ENCODE results near the gene MED15. TPM values are rescaled to one million over a fixed set of nuclear protein-coding genes. Genes with fewer than 3 reads are reported as not detected.
"Not testable (repeated sequence)": the region's sequence is repeated elsewhere in the genome, so short reads cannot be mapped to it uniquely, and the experiment has no call there.

The MED15 gene
- total RNA-seq, 1 experiment from 2014 or later = 40.2 TPM

DNA sequence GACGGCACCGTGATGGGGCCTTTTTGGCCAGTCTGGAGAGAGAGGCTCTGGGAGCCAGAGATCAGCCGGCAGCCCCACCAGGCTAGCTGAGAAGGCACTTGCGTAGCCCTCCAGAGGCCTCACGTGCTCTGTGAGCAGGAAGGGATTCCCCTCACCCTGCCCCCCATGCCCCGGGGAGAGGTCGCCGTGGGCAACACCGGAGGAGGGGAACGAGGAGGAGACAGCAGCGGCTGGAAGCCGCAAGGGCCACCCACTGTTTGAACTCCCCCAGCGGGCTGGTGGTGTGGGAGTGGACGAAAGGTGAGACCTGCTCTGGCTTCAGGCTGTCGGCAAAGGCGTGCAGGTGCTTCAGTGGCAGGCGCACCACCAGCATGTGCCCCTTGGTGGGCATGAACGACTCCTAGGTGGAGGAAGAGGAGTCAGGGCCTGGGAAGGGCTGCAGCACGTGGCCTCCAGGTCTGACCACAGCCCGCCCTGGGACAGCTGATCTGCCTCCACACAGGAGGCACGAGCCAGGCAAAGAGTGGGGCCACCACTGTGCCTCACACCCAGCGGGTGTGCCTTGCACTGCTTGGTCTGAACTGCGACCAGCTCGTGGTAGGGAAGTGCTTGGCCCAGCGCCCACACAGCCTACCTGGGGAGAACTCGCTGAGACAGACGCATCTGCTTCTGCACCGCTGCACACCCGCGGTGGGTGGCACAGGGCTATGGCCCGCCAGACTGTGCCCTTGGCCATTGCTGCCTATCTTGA lies 99.9 kb downstream of the MED15 start:
- DNase-seq (ENCODE audit: low read depth in 1 of 2, low spot score in 2 of 2) = peak in 1 of 2 experiments; percentile 39
- H3K4me3 ChIP-seq = no peak overlapping the region
- no peak overlapping the region for H3K27ac ChIP-seq
- no peaks in the 10 kb centered on the region for H3K4me1 ChIP-seq (replicated peaks)
- no peaks in the 10 kb centered on the region for H3K27me3 ChIP-seq (replicated peaks)
- no peaks in the 10 kb centered on the region for H3K36me3 ChIP-seq
- no peaks in the 10 kb centered on the region for H3K9me3 ChIP-seq (replicated peaks)

DNA sequence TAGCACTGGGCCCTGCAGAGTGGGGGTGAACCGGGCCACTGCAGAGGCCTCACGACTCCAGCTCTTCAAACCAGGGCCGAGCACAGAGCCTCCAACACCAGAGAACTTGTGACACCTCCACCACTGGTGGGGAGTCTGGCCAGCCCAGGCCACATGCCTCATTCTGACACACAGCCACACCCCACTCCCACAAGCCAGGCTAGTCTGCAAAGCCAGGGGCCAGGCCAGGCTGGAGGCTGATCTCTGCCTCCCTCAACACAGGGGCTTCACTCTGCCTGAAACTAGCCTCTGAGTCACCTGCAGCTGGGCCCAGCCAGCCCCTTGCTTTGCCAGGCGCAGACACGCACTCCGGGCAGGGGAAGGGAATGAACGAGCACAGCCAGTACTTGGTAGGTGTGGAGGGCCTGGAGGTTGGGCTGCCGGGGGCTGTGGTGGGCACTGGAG lies 102.9 kb downstream of the MED15 start:
- Histone ChIP-seq H3K4me3 (no peak overlapping the region), H3K27me3 (replicated peaks) (no peaks in the 10 kb centered on the region), H3K27ac (no peak overlapping the region), H3K4me1 (replicated peaks) (no peaks in the 10 kb centered on the region), H3K9me3 (replicated peaks) (no peaks in the 10 kb centered on the region), H3K36me3 (no peaks in the 10 kb centered on the region)
- DNase-seq (ENCODE audit: low read depth in 1 of 2, low spot score in 2 of 2) = no peak

DNA sequence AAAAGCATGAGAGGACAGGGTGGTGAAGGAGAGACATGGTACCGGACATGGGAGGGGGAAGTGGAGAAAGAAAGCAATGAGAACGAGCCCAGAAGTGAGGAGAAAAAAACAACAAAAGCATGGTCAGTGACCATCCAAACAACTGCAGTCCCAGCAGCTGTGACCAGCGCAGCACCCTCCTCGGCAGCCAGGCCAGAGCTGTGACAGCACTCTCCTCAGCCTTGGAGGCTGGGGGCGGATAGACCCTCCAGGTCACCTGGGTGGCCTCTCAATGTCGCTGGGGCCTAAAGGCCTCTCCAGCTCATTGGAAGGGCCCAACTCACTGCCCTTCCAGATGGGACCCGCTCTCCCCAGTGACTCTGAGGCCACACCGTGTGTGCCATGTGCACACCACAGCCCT lies 103.3 kb downstream of the MED15 start:
- H3K27me3 ChIP-seq (replicated peaks) = no peaks in the 10 kb centered on the region
- no peaks in the 10 kb centered on the region for H3K36me3 ChIP-seq
- no peaks in the 10 kb centered on the region for H3K4me1 ChIP-seq (replicated peaks)
- H3K27ac ChIP-seq = no peak overlapping the region
- no peaks in the 10 kb centered on the region for H3K9me3 ChIP-seq (replicated peaks)
- no peak overlapping the region for H3K4me3 ChIP-seq
- no peak for DNase-seq (ENCODE audit: low read depth in 1 of 2, low spot score in 2 of 2)

DNA sequence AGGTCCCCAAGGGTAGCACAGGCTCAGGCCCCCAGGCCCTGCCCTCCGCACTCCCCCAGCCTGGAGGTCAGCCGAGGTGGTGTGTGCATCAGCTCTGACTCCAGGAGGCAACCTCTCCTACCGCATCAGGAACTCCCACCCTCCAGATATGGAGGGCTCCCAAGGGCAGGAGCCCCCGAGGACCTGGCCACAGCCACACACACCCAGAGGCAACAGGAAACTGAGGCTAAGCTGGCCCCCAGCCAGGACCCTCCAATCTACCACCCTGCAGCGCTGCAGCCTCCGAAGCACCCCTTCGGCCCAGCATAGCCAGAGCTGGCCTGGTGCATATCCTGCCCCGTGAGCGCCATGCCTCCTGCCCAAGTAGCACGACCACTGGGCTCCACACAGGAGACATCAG lies 104.0 kb downstream of the MED15 start:
- Histone ChIP-seq H3K27me3 (replicated peaks) (no peaks in the 10 kb centered on the region), H3K4me1 (replicated peaks) (no peaks in the 10 kb centered on the region), H3K9me3 (replicated peaks) (no peaks in the 10 kb centered on the region), H3K36me3 (no peaks in the 10 kb centered on the region), H3K27ac (no peak overlapping the region), H3K4me3 (no peak overlapping the region)
- DNase-seq (ENCODE audit: low read depth in 1 of 2, low spot score in 2 of 2) = no peak

DNA sequence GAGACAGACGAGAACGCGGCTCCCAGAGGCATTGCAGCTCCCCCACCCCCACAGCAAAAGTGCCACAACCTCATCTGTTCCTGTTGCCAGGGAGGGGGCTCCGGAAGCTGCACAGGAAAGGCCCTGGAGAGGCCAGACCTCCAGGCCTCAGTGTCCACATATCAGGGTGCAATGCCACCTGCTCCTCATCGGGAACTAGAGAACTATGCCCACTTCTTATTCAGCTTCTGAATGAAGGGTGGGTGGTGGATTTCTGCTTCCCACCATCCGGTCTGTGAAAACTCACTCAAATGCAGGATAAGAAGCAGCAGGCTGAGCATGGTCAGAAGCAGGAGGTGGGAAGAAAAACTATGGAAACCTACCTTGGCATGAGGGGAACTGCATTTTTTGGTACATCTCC lies 105.9 kb downstream of the MED15 start:
- H3K27me3 ChIP-seq (replicated peaks) = no peaks in the 10 kb centered on the region
- H3K9me3 ChIP-seq (replicated peaks) = no peaks in the 10 kb centered on the region
- no peaks in the 10 kb centered on the region for H3K4me1 ChIP-seq (replicated peaks)
- H3K27ac ChIP-seq = no peak overlapping the region
- H3K4me3 ChIP-seq = no peak overlapping the region
- DNase-seq (ENCODE audit: low read depth in 1 of 2, low spot score in 2 of 2) = no peak
- H3K36me3 ChIP-seq = no peaks in the 10 kb centered on the region

DNA sequence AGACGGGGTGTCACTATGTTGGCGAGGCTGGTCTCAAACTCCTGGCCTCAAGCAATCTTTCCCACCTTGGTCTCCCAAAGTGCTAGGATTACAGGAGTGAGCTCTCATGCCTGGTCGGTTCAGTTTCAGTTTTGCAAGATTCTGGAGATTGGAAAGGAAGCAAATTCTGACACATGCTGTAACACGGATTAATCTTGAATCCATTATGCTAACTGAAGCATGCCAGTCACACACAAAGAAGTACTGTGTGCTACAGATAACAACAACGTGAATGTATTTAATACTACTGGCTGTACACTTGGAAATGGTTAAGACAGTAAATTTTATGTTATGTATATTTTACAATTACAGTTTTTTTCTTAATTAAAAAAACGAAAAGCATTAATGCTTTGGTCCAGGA lies 107.6 kb downstream of the MED15 start:
- Histone ChIP-seq H3K36me3 (no peaks in the 10 kb centered on the region), H3K4me3 (no peak overlapping the region), H3K27ac (no peak overlapping the region), H3K4me1 (replicated peaks) (no peaks in the 10 kb centered on the region), H3K27me3 (replicated peaks) (no peaks in the 10 kb centered on the region), H3K9me3 (replicated peaks) (no peaks in the 10 kb centered on the region)
- no peak for DNase-seq (ENCODE audit: low read depth in 1 of 2, low spot score in 2 of 2)

DNA sequence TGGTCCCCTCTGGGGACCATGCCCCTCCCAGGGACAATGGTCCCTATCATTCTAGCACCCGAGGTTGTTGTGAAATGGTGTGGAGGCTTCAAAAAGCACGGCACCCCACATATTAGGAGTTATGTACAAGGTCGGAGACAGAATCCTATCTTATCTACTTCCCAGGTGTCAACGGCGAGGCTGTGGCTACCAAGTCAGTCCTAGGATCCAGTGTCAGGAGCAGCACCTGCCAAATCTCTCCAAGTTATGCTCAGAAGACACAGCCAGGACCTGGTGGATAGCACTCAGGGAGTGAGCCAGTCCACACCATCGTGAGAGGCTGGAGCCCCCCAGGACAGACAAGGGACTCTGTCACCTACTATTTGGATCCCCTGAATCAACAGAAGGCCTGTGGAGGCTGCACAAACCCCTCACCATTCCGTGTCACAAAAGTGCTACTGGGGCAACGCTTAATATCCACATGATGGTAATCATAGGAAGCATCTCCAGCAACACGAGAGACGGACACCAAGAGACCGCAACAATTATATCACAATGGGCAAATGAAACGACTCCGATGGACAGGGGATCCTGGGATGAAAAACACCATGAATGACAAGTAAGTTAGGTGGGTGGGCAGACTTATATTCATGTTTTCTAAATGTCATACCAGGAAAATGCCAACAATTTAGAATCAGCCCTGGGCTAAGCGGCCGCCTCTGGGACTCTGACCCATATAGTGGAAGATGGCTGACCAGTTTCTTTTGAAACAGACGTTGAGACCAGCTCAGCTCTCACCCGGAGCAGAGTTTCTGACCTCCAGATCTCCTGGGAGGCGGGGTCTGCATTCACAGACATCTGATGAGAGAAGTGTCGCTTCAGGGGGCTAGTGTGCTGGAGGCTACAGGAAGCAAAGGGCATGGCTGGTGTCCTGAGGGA lies 108.4 kb downstream of the MED15 start:
- H3K4me1 ChIP-seq (replicated peaks) = no peaks in the 10 kb centered on the region
- no peak overlapping the region for H3K4me3 ChIP-seq
- no peaks in the 10 kb centered on the region for H3K36me3 ChIP-seq
- no peak overlapping the region for H3K27ac ChIP-seq
- H3K9me3 ChIP-seq (replicated peaks) = no peaks in the 10 kb centered on the region
- DNase-seq (ENCODE audit: low read depth in 1 of 2, low spot score in 2 of 2) = no peak
- H3K27me3 ChIP-seq (replicated peaks) = no peaks in the 10 kb centered on the region

DNA sequence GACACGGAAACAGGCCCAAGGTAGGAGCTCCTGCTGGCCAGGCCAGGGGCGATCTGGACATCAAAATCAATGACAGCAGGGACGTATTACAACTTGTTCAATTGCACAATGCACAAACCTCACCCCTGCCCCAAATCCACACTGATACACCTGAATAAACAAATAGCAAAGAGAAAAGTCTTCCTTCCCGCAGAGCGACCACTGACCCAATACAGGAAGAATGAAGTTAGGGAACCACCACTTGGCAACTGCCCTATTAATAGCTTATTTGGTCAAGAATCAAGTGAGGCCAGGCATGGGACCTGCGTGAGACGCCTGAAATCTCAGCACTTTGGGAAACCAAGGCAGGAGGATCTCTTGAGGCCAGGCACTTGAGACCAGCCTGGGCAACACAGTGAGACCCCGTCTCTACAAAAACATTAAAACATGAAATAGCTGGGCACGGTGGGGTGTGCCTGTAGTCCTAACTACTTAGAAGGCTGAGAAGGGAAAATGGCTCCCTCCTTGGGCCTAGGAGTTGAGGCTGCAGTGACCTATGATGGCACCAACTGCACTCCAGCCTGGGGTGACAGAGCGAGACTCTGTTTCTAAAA lies 109.1 kb downstream of the MED15 start:
- DNase-seq (ENCODE audit: low read depth in 1 of 2, low spot score in 2 of 2) = no peak
- Histone ChIP-seq H3K4me3 (no peak overlapping the region), H3K36me3 (no peaks in the 10 kb centered on the region), H3K9me3 (replicated peaks) (no peaks in the 10 kb centered on the region), H3K4me1 (replicated peaks) (no peaks in the 10 kb centered on the region), H3K27ac (no peak overlapping the region), H3K27me3 (replicated peaks) (no peaks in the 10 kb centered on the region)

DNA sequence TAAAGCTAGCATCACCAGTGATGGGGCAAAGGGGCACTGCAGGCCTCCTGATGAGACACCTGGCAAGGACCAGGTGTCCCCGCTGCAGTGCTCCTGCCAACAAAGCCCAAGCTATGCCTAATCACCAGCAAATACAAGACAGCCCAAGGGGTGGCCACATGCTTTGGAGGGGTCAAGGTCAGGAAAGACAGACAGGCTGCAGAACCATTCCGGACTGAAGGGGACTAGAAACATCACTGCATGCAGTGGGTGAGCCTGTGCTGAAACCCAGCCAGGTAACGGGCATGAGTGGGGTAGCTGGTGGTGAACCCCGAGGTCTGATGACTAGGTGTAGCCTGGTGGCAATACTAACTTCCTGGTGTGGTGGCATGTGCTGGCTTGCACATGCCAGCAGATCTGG lies 111.1 kb downstream of the MED15 start:
- Histone ChIP-seq H3K9me3 (replicated peaks) (no peaks in the 10 kb centered on the region), H3K4me1 (replicated peaks) (no peaks in the 10 kb centered on the region), H3K36me3 (no peaks in the 10 kb centered on the region), H3K27me3 (replicated peaks) (no peaks in the 10 kb centered on the region), H3K27ac (no peak overlapping the region), H3K4me3 (no peak overlapping the region)
- no peak for DNase-seq (ENCODE audit: low read depth in 1 of 2, low spot score in 2 of 2)

DNA sequence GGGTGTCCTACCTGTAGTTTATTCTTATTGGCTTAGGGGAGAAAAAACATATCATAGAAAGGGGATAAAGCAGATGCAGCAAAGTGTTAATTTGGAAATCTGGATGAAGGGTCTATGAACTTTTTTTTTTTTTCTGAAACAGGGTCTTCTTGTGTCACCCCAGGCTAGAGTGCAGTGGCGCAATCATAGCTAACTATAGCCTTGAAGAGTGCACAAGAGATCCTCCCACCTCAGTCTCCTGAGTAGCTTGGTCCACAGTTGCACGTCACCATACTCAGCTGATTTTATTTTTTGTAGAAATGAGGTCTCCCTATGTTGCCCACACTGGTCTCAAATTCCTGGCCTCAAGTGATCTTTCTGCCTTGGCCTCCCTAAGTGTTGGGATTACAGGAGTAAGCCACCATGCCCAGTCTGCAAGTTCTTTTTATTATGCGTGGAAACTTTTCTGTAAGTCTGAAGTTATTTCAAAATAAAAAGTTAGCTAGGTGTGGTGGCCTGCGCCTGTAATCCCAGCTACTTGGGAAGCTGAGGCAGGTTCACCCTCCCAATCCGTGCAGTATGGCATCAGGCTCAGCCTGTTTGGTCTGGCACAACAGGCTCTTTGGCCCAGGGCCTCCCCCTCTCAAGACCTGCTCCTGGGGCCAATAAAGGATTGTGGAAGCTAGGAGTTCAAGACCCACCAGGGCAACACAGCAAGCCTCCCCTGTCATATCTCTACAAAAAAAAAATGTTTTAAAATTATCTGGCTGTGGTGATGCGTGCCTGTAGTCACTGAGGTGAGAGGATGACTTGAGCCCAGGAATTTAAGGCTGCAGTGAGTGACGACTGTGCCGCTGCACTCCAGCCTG lies 111.9 kb downstream of the MED15 start:
- Histone ChIP-seq H3K4me3 (no peak overlapping the region), H3K27ac (no peak overlapping the region), H3K27me3 (replicated peaks) (no peaks in the 10 kb centered on the region), H3K4me1 (replicated peaks) (no peaks in the 10 kb centered on the region), H3K9me3 (replicated peaks) (no peaks in the 10 kb centered on the region), H3K36me3 (no peaks in the 10 kb centered on the region)
- no peak for DNase-seq (ENCODE audit: low read depth in 1 of 2, low spot score in 2 of 2)

DNA sequence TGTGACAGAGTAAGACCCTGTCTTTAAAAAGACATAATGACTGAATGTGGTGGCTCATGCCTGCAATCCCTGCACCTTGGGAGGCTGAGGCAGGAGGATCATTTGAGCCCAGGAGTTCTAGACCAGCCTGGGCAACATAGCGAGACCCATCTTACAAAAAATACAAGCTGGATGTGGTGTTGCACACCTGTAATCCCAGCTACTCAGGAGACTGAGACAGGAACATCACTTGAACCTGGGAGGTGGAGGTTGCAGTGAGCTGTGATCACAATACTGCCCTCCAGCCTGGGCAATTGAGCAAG lies 112.4 kb downstream of the MED15 start:
- H3K4me1 ChIP-seq (replicated peaks); H3K9me3 ChIP-seq (replicated peaks); H3K4me3 ChIP-seq; H3K36me3 ChIP-seq; DNase-seq (ENCODE audit: low read depth in 1 of 2, low spot score in 2 of 2); H3K27me3 ChIP-seq (replicated peaks); H3K27ac ChIP-seq: not testable (repeated sequence)

DNA sequence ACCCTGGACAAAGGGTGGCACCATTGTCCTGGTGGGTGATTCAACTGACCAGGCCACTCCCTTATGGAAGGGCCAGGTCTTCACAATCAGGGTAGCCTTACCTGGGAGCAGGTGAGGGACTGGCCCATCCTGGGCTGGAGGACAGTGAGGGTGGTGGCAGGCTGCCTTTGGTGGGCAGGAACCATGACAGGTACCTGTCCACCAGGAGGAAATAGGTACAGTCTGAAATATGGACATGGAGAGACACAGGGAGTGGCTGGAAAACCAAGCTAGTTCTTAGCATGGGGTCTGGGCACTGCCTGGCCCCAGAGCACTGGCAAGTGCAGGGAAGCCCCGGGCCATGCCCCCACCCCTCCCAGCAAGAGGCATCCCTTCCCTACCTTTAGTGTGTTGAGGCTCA lies 113.8 kb downstream of the MED15 start:
- H3K27me3 ChIP-seq (replicated peaks) = no peaks in the 10 kb centered on the region
- no peaks in the 10 kb centered on the region for H3K4me1 ChIP-seq (replicated peaks)
- DNase-seq (ENCODE audit: low read depth in 1 of 2, low spot score in 2 of 2) = no peak
- no peaks in the 10 kb centered on the region for H3K9me3 ChIP-seq (replicated peaks)
- no peak overlapping the region for H3K27ac ChIP-seq
- no peak overlapping the region for H3K4me3 ChIP-seq
- no peaks in the 10 kb centered on the region for H3K36me3 ChIP-seq

DNA sequence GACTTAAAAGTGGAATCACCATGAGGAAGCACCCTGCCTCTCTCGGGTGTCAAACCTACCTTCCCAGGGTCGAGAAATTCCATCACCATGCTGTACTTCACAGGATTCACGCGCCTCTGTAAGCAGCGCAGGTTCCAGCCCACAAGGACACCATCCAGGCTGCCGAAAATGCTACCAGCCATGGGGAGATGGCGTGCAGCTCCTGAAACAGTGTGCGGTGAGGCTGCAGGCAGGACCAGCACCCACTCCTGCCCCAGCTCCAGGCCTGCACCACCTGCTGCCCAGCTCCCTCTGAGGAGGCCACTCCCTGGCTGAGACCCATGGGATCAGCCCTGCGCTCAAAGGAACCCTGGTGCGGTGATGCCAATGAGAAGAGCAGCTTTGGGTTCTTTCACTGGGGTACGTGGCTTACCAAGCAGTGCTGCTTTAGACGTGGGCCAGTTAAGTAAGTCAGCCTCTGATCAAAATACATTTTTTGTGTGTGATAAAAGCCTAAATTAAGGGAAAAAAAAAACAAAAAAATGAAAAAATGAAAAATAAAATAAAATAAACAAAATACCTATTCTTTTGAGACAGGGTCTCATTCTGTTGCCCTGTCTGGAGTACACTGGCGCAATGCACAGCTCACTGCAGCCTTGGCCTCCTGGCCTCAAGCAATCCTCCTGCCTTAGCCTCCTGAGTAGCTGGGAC lies 115.4 kb downstream of the MED15 start:
- no peaks in the 10 kb centered on the region for H3K4me1 ChIP-seq (replicated peaks)
- H3K27ac ChIP-seq = no peak overlapping the region
- no peak for DNase-seq (ENCODE audit: low read depth in 1 of 2, low spot score in 2 of 2)
- H3K4me3 ChIP-seq = no peak overlapping the region
- 0 out of 2 replicates have a peak, but pooled peaks cover 2% of the 10 kb centered on the region for H3K27me3 ChIP-seq (replicated peaks)
- no peaks in the 10 kb centered on the region for H3K36me3 ChIP-seq
- no peaks in the 10 kb centered on the region for H3K9me3 ChIP-seq (replicated peaks)

Measured in SJSA1 (cell line).